MCF 10A (cell line): ENCODE measurements around the gene TACC3. TPM values are rescaled to one million over a fixed set of nuclear protein-coding genes. Genes with fewer than 3 reads are reported as not detected.

Experiments used
- BruUV-seq: library from RNA; stranded (reverse); fragments of 400-500 nt; replicated peaks from 2 replicates; lab custom pipeline; 2021; lab: Mats Ljungman, UMichigan
- CTCF ChIA-PET: fragments of 300-600 bp; sonication (Branson Sonifier 250); formaldehyde crosslinking; extraction: SDS; loops from one replicate; lab custom pipeline; 2021; ENCODE audit warnings: antibody characterized with exemption, inconsistent platforms; lab: Yijun Ruan, JAX
- POLR2A ChIA-PET: fragments of 300-600, 350-650 bp; sonication (Branson Sonifier 250); formaldehyde crosslinking; extraction: SDS; loops from one replicate; lab custom pipeline; 2020; ENCODE audit warnings: antibody characterized with exemption, inconsistent platforms; lab: Yijun Ruan, JAX
- DNase-seq: peaks from one replicate; pipeline ENCODE4 v3.0.0-alpha.2; 2018; ENCODE audit not compliant: unreplicated experiment
- H3K27ac Mint-ChIP-seq: one replicate; pipeline ENCODE4 v1.8.0; 2022; ENCODE audit warnings: mild to moderate bottlenecking, low read depth, mixed read lengths; ENCODE audit not compliant: unreplicated experiment
- H3K27me3 Mint-ChIP-seq: one replicate; pipeline ENCODE4 v1.8.0; 2022; ENCODE audit warnings: mixed read lengths; ENCODE audit not compliant: insufficient read depth, unreplicated experiment
- H3K36me3 Mint-ChIP-seq: one replicate; pipeline ENCODE4 v1.8.0; 2022; ENCODE audit warnings: mild to moderate bottlenecking, moderate library complexity, mixed read lengths; ENCODE audit not compliant: insufficient read depth, unreplicated experiment
- H3K4me1 Mint-ChIP-seq: one replicate; pipeline ENCODE4 v1.8.0; 2022; ENCODE audit warnings: mixed read lengths; ENCODE audit not compliant: insufficient read depth, unreplicated experiment
- H3K4me3 Mint-ChIP-seq: one replicate; pipeline ENCODE4 v1.8.0; 2022; ENCODE audit warnings: mild to moderate bottlenecking, moderate library complexity, mixed read lengths; ENCODE audit not compliant: unreplicated experiment
- H3K9me3 Mint-ChIP-seq: one replicate; pipeline ENCODE4 v1.8.0; 2022; ENCODE audit warnings: mixed read lengths; ENCODE audit not compliant: unreplicated experiment
- intact Hi-C: fragments of 100-400 bp; cut with micrococcal nuclease; formaldehyde crosslinking; loops from 2 replicates; pipeline ENCODE4 v1.14.1; 2022
- total RNA-seq: library from RNA; stranded (reverse); gene quantifications from 2 replicates; pipeline ENCODE4 v1.2.3, GENCODE V29; 2022
- TF ChIP-seq, protein P1 (sequence below): fragments of 200-600 bp; IDR thresholded peaks from one replicate; pipeline ENCODE4 v1.8.0; 2022; ENCODE audit warnings: antibody characterized with exemption, mild to moderate bottlenecking; ENCODE audit not compliant: unreplicated experiment

Gene TACC3
- total RNA-seq, 1 experiment from 2014 or later, result 69.8 TPM

DNA sequence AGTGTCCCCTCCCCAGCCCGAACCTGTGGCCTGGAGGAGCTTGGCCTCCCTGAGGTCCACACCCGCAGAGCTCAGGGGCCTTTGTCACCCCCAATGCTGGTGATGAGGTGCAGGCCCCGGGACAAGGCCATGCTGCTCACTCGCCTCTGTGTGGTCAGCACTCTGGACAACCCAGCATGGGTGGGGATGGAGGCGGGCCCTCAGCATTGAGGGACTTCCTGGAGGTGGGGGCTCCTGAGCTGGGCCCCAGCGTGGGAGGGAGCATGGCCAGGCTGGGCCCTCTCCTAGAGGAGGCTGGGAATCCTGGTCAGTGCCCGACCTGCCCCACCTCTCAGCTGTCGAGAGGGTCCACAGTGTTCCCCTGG lies 30.6 kb downstream of the TACC3 start:
- no peak for DNase-seq
- ChIA-PET CTCF (interaction anchor here (0.6 to 2.4 kb wide), 13 partner anchors 22 to 692 kb away, joined by 3 to 29 read pairs (median 4); no protein-coding TSS in a partner anchor), POLR2A (interaction anchor here (0.6 to 2.1 kb wide), 12 partner anchors 21 to 134 kb away, joined by 3 to 22 read pairs (median 4); partner anchors contain the start of genes FGFR3, TACC3 and TMEM129)
- H3K27me3 Mint-ChIP-seq, result no peaks in the 10 kb centered on the region
- H3K27ac Mint-ChIP-seq, result no peak overlapping the region
- H3K4me1 Mint-ChIP-seq, result no peaks in the 10 kb centered on the region
- no TSS peak for BruUV-seq
- no peak overlapping the region for H3K4me3 Mint-ChIP-seq
- intact Hi-C loops, result no loop called here
- TF ChIP-seq, protein P1, sequence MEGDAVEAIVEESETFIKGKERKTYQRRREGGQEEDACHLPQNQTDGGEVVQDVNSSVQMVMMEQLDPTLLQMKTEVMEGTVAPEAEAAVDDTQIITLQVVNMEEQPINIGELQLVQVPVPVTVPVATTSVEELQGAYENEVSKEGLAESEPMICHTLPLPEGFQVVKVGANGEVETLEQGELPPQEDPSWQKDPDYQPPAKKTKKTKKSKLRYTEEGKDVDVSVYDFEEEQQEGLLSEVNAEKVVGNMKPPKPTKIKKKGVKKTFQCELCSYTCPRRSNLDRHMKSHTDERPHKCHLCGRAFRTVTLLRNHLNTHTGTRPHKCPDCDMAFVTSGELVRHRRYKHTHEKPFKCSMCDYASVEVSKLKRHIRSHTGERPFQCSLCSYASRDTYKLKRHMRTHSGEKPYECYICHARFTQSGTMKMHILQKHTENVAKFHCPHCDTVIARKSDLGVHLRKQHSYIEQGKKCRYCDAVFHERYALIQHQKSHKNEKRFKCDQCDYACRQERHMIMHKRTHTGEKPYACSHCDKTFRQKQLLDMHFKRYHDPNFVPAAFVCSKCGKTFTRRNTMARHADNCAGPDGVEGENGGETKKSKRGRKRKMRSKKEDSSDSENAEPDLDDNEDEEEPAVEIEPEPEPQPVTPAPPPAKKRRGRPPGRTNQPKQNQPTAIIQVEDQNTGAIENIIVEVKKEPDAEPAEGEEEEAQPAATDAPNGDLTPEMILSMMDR, result no peak
- no peaks in the 10 kb centered on the region for H3K9me3 Mint-ChIP-seq
- no peaks in the 10 kb centered on the region for H3K36me3 Mint-ChIP-seq

DNA sequence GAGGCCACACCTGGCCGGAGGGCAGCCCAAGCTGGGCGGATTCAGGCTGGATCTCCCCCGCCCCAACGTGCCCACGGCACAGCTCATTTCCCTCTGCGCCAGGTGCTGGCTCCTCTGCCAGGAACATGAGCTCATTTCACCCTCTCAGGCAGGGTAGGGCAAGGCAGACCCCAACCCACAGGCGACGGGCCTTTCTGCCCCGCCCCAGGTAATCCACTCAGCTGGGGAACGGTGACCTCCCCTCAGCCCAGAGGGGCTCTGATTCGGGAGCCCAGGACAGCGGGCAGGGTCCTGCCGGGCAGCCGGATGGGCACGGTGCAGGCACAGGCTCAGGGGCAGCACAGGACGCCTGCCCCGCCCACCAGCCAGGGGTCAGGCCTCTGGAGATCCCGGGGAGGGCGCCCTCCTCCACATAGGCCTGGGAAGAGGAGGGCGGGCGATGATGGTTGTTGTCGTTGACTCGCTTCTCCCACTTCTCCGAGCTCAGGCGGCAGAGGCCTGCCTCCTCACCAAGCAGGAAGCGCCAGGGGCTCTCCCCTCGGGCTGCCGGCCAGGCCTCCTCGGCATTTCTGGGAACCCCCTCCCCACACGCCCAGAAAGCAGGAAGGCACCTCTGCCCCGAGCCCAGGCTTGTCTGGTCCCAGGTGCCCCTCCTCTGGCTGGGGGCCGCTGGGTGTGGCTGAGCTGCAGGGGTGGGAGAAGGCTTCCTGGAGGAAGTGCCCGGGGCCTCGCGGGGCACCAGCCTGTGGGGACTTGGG lies 31.1 kb downstream of the TACC3 start:
- Mint-ChIP-seq H3K4me3 (no peak overlapping the region), H3K4me1 (no peaks in the 10 kb centered on the region), H3K27me3 (no peaks in the 10 kb centered on the region), H3K27ac (no peak overlapping the region), H3K9me3 (no peaks in the 10 kb centered on the region), H3K36me3 (no peaks in the 10 kb centered on the region)
- CTCF ChIA-PET, result interaction anchor here (0.6 to 2.4 kb wide), 14 partner anchors 21 to 156 kb away, joined by 3 to 29 read pairs (median 4); no protein-coding TSS in a partner anchor
- intact Hi-C loops, result no loop called here
- TF ChIP-seq, protein P1, result no peak
- no TSS peak for BruUV-seq
- POLR2A ChIA-PET, result interaction anchor here (0.6 to 2.1 kb wide), 12 partner anchors 20 to 677 kb away, joined by 3 to 22 read pairs (median 4); partner anchors contain the start of genes FGFR3, TACC3 and TMEM129
- peak; percentile 70 for DNase-seq

DNA sequence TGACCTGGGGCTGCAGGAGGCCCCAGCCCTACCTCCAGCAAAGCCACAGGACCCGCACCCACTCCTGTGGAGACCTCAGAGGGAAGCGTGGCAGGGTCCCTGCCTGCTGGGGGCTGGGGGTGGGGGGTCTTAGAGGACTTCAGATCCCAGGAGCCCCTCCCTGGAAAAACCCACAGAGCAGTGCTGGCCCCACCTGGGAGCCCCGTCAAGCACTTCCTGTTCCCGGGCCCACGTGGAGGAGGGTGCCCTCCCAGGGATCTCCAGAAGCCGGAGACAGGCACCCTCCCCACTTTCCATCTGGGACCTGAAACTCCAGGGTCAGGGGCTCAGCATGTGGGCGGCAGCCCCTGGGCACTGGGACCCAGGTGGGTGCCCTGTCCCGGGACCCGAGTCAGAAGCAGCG lies 32.0 kb downstream of the TACC3 start:
- Mint-ChIP-seq H3K9me3 (no peaks in the 10 kb centered on the region), H3K36me3 (no peaks in the 10 kb centered on the region), H3K27ac (no peak overlapping the region), H3K4me3 (no peak overlapping the region), H3K4me1 (peaks cover 6% of the 10 kb centered on the region), H3K27me3 (no peaks in the 10 kb centered on the region)
- CTCF ChIA-PET, result interaction anchor here (1.0 to 2.0 kb wide), 4 partner anchors 23 to 146 kb away, joined by 4 to 13 read pairs (median 7); no protein-coding TSS in a partner anchor
- POLR2A ChIA-PET, result interaction anchor here (0.7 to 2.1 kb wide), 4 partner anchors 28 to 55 kb away, joined by 3 to 22 read pairs (median 10); partner anchors contain the start of gene FGFR3
- TF ChIP-seq, protein P1, result no peak
- no TSS peak for BruUV-seq
- DNase-seq, result no peak
- intact Hi-C loops, result no loop called here

DNA sequence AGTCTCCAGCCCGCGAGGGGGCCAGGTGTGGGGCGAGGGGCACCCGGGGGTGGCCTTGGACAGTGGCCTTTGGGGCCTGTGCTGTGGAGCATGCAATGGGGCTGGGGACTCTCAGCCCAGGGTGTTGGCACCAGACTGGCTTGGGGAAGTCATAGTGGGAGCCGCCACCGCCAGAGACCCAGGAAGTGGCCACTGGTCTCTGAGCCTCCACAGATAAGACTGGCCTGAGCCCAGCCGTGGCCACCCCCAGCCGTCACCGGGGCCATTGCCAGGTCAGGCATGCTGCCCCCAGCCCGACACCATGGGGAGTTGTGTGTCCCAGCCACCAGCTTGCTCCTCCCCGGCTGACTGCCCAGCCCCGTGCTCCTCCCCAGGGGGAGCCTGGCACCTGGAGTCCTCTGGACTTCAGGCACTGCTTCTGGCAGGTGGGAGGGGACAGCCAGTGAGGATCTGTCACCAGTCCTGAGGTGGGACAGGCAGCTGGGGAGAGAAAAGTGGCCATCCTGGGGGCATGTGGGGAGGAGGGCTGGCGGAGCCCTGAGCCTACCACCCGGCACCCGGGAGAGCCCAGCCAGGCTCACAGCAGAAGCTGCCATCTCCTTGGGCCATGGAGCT lies 32.5 kb downstream of the TACC3 start:
- Mint-ChIP-seq H3K27me3 (no peaks in the 10 kb centered on the region), H3K4me1 (peaks cover 6% of the 10 kb centered on the region), H3K9me3 (no peaks in the 10 kb centered on the region), H3K4me3 (no peak overlapping the region), H3K36me3 (no peaks in the 10 kb centered on the region), H3K27ac (no peak overlapping the region)
- DNase-seq, result no peak
- ChIA-PET POLR2A (interaction anchor here (0.7 to 1.0 kb wide), 2 partner anchors 27 to 38 kb away, joined by 3 read pairs; no protein-coding TSS in a partner anchor), CTCF (interaction anchor here (0.7 to 1.8 kb wide), 3 partner anchors 37 to 146 kb away, joined by 3 to 8 read pairs (median 4); no protein-coding TSS in a partner anchor)
- TF ChIP-seq, protein P1, result no peak
- no TSS peak for BruUV-seq
- intact Hi-C loops, result no loop called here
